HG02840 (cell line): ENCODE results near the gene RANBP17.
"Not testable (repeated sequence)": the region's sequence is repeated elsewhere in the genome, so short reads cannot be mapped to it uniquely, and the experiment has no call there.

Experiments used
- ATAC-seq: cut with Tn5 transposase; IDR thresholded peaks from one replicate; pipeline ENCODE4 v1.9.1; 2021; ENCODE audit warnings: mild to moderate bottlenecking, moderate library complexity, moderate number of reproducible peaks; ENCODE audit not compliant: unreplicated experiment, low FRiP score

RANBP17 gene

GRCh38 chr5:170937072-170937471, 75.3 kb downstream of the RANBP17 start:
- ATAC-seq: no peak

GRCh38 chr5:170937914-170938313, 76.1 kb downstream of the RANBP17 start:
- ATAC-seq: no peak

- no peak for ATAC-seq
These were observed 77.4 kb downstream of the RANBP17 start for GRCh38 chr5:170939178-170939577.

GRCh38 chr5:170941788-170942187, 80.0 kb downstream of the RANBP17 start:
- ATAC-seq: no peak

- no peak for ATAC-seq
These were observed 83.5 kb downstream of the RANBP17 start for GRCh38 chr5:170945275-170945674.

GRCh38 chr5:170960567-170960966, 98.7 kb downstream of the RANBP17 start:
- no peak for ATAC-seq

- no peak for ATAC-seq
These were observed 101.7 kb downstream of the RANBP17 start for GRCh38 chr5:170963521-170963920.

- ATAC-seq: no peak
These were observed 112.6 kb downstream of the RANBP17 start for GRCh38 chr5:170974461-170974860.

GRCh38 chr5:170980261-170980660, 118.4 kb downstream of the RANBP17 start:
- not testable (repeated sequence) for ATAC-seq

GRCh38 chr5:170985486-170985885, 123.7 kb downstream of the RANBP17 start:
- ATAC-seq: no peak

GRCh38 chr5:170986598-170986997, 124.8 kb downstream of the RANBP17 start:
- no peak for ATAC-seq

GRCh38 chr5:170993476-170993875, 131.7 kb downstream of the RANBP17 start:
- no peak for ATAC-seq

- no peak for ATAC-seq
These were observed 148.3 kb downstream of the RANBP17 start for GRCh38 chr5:171010086-171010485.

GRCh38 chr5:171010816-171011215, 149.0 kb downstream of the RANBP17 start:
- ATAC-seq: no peak

GRCh38 chr5:171023508-171023907, 161.7 kb downstream of the RANBP17 start:
- ATAC-seq: no peak

- ATAC-seq: no peak
These were observed 162.3 kb downstream of the RANBP17 start for GRCh38 chr5:171024084-171024483.

- ATAC-seq: no peak
These were observed 167.6 kb downstream of the RANBP17 start for GRCh38 chr5:171029401-171029800.

- ATAC-seq: no peak
These were observed 170.2 kb downstream of the RANBP17 start for GRCh38 chr5:171031977-171032376.

GRCh38 chr5:171032435-171032973, 170.7 kb downstream of the RANBP17 start:
- no peak for ATAC-seq

- ATAC-seq: not testable (repeated sequence)
These were observed 180.1 kb downstream of the RANBP17 start for GRCh38 chr5:171041893-171042292.

GRCh38 chr5:171050916-171051315, 189.1 kb downstream of the RANBP17 start:
- no peak for ATAC-seq

- no peak for ATAC-seq
These were observed 194.1 kb downstream of the RANBP17 start for GRCh38 chr5:171055875-171056454.
